Thyroid gland (tissue), 4 donors: Measurements from ENCODE around the gene NUDT5. TPM values are rescaled to one million over a fixed set of nuclear protein-coding genes. Genes with fewer than 3 reads are reported as not detected.
"Not testable (repeated sequence)": the region's sequence is repeated elsewhere in the genome, so short reads cannot be mapped to it uniquely, and the experiment has no call there.

Experiments
- DNase-seq, 2 donors: peaks; one replicate each; pipeline ENCODE4 v3.0.0-alpha.2; 2019
- H3K27ac ChIP-seq, 3 donors: fragments of 200-600 bp; sonication (generic); 1 replicate in 2 of 3; 2 replicates in 1 of 3; pipeline ENCODE4 v1.5.1; 2016 to 2019; ENCODE audit warnings: mild to moderate bottlenecking in 1 of 3, moderate library complexity in 1 of 3
- H3K27me3 ChIP-seq: fragments of 200-600 bp; sonication (generic); one replicate; pipeline ENCODE4 v1.5.1; 2019
- H3K36me3 ChIP-seq, 2 donors: fragments of 200-600 bp; sonication (generic); one replicate each; pipeline ENCODE4 v1.5.1; 2016 to 2019
- H3K4me1 ChIP-seq, 2 donors: fragments of 200-600 bp; sonication (generic); one replicate each; pipeline ENCODE4 v1.5.1; 2017 to 2019
- H3K4me3 ChIP-seq, 3 donors: fragments of 200-600 bp; sonication (generic); replicated peaks in 1 of 3; 1 replicate in 2 of 3; 2 replicates in 1 of 3; pipeline ENCODE4 v1.5.1; 2016; ENCODE audit warnings: mild to moderate bottlenecking in 1 of 3
- H3K9me3 ChIP-seq: fragments of 200-600 bp; sonication (generic); one replicate; pipeline ENCODE4 v1.5.1; 2017
- CTCF ChIP-seq, 6 experiments: fragments of 200-600 bp in 3 of 6; fragments of 450-650 bp in 3 of 6; sonication (generic) in 3 of 6; IDR thresholded peaks; one replicate each; pipeline ENCODE4 v1.5.1; 2016 to 2019; ENCODE audit warnings: antibody characterized with exemption in 6 of 6, mild to moderate bottlenecking in 2 of 6, inconsistent platforms in 1 of 6, moderate library complexity in 1 of 6
- POLR2A ChIP-seq, 2 donors: fragments of 450-650 bp; IDR thresholded peaks; one replicate each; pipeline ENCODE4 v1.6.1; 2017; ENCODE audit warnings: antibody characterized with exemption in 2 of 2, mild to moderate bottlenecking in 2 of 2, moderate library complexity in 1 of 2
- WGBS, 2 donors: methylation state at CpG; one replicate each; pipeline ENCODE4 v1.1.5; 2017; 5-methylcytosine and 5-hydroxymethylcytosine counted together
- intact Hi-C: fragments of 100-400 bp; cut with DNase I; formaldehyde crosslinking; loops from one replicate; pipeline ENCODE4 v1.15.1; 2023
- total RNA-seq, 4 donors: library from RNA; depleted of rRNA; stranded (reverse); fragments of >200 nt; gene quantifications; one replicate each; pipeline ENCODE4 v1.2.3, GENCODE V29; 2016

Gene NUDT5
- total RNA-seq, 4 donors from 2014 or later: 44.9 to 57.9 (median 51.8) TPM

- TF ChIP-seq POLR2A (IDR thresholded peaks at IDR 0.05) (no peak), CTCF (IDR thresholded peaks at IDR 0.05) (no peak)
- no peaks in the 10 kb centered on the region for H3K9me3 ChIP-seq
- peaks cover 4 to 7% of the 10 kb centered on the region in 2 donors for H3K4me1 ChIP-seq
- H3K27ac ChIP-seq: no peak overlapping the region
- DNase-seq: no peak
- WGBS, 2 donors: 96 to 97% methylated on average over 13 of the region's 13 CpGs
- intact Hi-C loops: no loop called here
- H3K27me3 ChIP-seq: no peaks in the 10 kb centered on the region
- no peak overlapping the region for H3K4me3 ChIP-seq
- H3K36me3 ChIP-seq: peaks cover 7 to 12% of the 10 kb centered on the region in 2 donors
Measured at GRCh38 chr10:12237265-12238220, 41.9 kb upstream of the NUDT5 start.

DNA sequence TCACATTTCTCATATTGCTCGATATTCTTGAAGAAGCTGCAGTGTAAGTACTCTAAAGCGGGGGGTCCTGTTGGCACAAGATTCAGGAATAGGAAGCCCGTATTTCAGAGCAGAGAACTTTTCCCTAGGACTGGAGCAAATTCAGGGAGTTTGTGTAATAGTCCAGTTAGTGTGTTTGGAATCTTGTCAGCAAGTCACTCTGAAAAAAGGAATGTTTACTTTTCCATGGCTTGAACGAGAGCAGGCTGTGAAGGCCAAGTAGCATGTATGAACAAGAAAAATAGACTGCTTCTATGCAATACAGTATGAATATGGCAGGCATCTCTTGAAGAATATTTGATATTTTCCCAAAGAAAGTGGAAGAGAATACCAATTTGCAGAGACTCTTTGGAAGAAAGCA, 40.1 kb upstream of the NUDT5 start:
- no peak for TF ChIP-seq CTCF (IDR thresholded peaks at IDR 0.05)
- H3K9me3 ChIP-seq: no peaks in the 10 kb centered on the region
- no peaks in the 10 kb centered on the region for H3K27me3 ChIP-seq
- H3K4me3 ChIP-seq: no peak overlapping the region
- DNase-seq: no peak
- peaks cover 14 to 22% of the 10 kb centered on the region in 2 donors for H3K36me3 ChIP-seq
- WGBS, 2 donors: 48 to 53% methylated on average over 4 of the region's 4 CpGs
- intact Hi-C loops: no loop called here
- peaks cover 4 to 7% of the 10 kb centered on the region in 2 donors for H3K4me1 ChIP-seq
- H3K27ac ChIP-seq: peak overlapping the region in 1 of 3 donors; percentile 36

- no peaks in the 10 kb centered on the region for H3K27me3 ChIP-seq
- DNase-seq: no peak
- H3K27ac ChIP-seq: peak overlapping the region in 2 of 3 donors; percentile 15 to 36
- H3K36me3 ChIP-seq: peaks cover 14 to 22% of the 10 kb centered on the region in 2 donors
- H3K4me1 ChIP-seq: peaks cover 4 to 7% of the 10 kb centered on the region in 2 donors
- 79 to 83% methylated on average over 3 of the region's 3 CpGs for WGBS, 2 donors
- no peaks in the 10 kb centered on the region for H3K9me3 ChIP-seq
- no peak for TF ChIP-seq POLR2A (IDR thresholded peaks at IDR 0.05)
- no peak for TF ChIP-seq CTCF (IDR thresholded peaks at IDR 0.05)
- H3K4me3 ChIP-seq: no peak overlapping the region
- intact Hi-C loops: no loop called here
Measured at GRCh38 chr10:12235116-12235694, 39.5 kb upstream of the NUDT5 start.

- H3K9me3 ChIP-seq, H3K4me3 ChIP-seq, H3K4me1 ChIP-seq, DNase-seq, intact Hi-C loops, H3K27me3 ChIP-seq, H3K27ac ChIP-seq: not testable (repeated sequence)
- H3K36me3 ChIP-seq: peaks cover 14 to 22% of the 10 kb centered on the region in 2 donors
- WGBS, 2 donors: 98 to 99% methylated on average over 5 of the region's 5 CpGs
Measured at GRCh38 chr10:12234687-12235086, 39.0 kb upstream of the NUDT5 start.

DNA sequence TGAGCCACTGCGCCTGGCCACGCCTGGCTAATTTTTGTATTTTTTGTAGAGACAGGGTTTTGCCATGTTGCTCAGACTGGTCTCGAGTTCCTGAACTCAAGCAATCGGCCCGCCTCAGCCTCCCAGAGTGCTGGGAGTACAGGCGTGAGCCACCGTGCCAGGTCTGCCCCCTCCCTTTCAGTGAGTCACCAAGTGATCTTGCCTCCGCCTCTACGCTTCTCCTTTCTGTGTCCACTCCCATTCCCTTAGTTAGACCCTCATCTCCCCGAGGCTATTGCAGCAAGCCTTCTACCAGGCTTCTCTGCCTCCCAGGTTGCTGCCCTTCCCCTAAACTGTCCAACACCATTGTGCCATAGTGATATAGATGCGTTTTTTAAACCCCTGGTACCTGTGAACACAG, 33.2 kb upstream of the NUDT5 start:
- DNase-seq: no peak

GRCh38 chr10:12226438-12226837, 30.7 kb upstream of the NUDT5 start:
- H3K9me3 ChIP-seq, H3K4me1 ChIP-seq, H3K27ac ChIP-seq, H3K4me3 ChIP-seq, DNase-seq, H3K36me3 ChIP-seq, H3K27me3 ChIP-seq, intact Hi-C loops: not testable (repeated sequence)
- 99 to 100% methylated on average over 8 to 11 of the region's 28 CpGs for WGBS, 2 donors

More for the DNA sequence above, 33.2 kb upstream of the NUDT5 start:
- peaks cover 0 to 3% of the 10 kb centered on the region in 2 donors for H3K4me1 ChIP-seq
- 95 to 97% methylated on average over 11 of the region's 11 CpGs for WGBS, 2 donors
- H3K9me3 ChIP-seq: no peaks in the 10 kb centered on the region
- no peak for TF ChIP-seq CTCF (IDR thresholded peaks at IDR 0.05)
- TF ChIP-seq POLR2A (IDR thresholded peaks at IDR 0.05): no peak
- H3K4me3 ChIP-seq: no peak overlapping the region
- no peak overlapping the region for H3K27ac ChIP-seq
- H3K27me3 ChIP-seq: no peaks in the 10 kb centered on the region
- H3K36me3 ChIP-seq: peaks cover 7 to 10% of the 10 kb centered on the region in 2 donors
- intact Hi-C loops: no loop called here
